ENCODE data around the gene SPOCD1.

SPOCD1 gene

DNA sequence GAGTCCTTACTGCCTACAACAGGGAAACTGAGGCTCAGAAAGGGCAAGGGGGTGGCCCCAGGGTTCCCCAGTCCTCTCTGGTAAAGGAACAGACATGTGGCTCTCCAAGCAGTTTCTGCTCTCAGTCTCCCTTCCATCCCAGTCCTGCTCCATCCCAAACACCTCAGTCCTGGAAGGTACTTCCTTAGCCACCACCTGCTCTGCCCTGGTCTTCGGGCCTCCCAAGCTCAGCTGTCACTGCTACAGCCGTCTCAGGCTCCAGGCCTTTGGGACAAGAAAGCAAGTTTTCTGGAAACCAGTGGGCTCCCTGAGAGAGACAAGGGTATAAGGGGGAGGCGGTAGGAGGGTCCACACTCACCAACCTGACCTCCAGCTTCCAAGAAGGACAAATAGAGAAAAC, 28.6 kb downstream of the SPOCD1 start:
- no peak for DNase-seq (ENCODE audit: low spot score)

GRCh38 chr1:31786366-31787060, 29.3 kb downstream of the SPOCD1 start:
- no peak for DNase-seq (ENCODE audit: low spot score)

DNA sequence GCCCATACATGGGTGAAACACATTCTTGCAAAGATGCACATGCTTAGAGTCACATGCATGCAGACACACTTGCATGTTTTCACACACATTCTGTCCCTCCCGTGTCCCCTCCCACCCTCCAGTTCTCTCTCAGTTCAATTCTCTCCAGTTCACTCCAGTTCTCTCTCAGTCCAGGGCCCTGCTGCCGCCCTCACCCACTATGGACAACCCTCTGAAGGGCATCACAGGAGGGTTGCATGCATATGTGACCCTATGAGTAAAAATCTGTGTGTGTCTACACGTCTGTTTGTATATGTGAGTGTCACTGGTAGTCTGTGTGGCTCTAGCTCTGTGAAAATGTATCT, 29.9 kb downstream of the SPOCD1 start:
- no peak for DNase-seq (ENCODE audit: low spot score)

GRCh38 chr1:31785020-31785946, 30.5 kb downstream of the SPOCD1 start:
- no peak for DNase-seq (ENCODE audit: low spot score)

GRCh38 chr1:31784356-31785019, 31.3 kb downstream of the SPOCD1 start:
- DNase-seq (ENCODE audit: low spot score), result no peak

GRCh38 chr1:31783846-31784245, 32.0 kb downstream of the SPOCD1 start:
- no peak for DNase-seq (ENCODE audit: low spot score)

DNA sequence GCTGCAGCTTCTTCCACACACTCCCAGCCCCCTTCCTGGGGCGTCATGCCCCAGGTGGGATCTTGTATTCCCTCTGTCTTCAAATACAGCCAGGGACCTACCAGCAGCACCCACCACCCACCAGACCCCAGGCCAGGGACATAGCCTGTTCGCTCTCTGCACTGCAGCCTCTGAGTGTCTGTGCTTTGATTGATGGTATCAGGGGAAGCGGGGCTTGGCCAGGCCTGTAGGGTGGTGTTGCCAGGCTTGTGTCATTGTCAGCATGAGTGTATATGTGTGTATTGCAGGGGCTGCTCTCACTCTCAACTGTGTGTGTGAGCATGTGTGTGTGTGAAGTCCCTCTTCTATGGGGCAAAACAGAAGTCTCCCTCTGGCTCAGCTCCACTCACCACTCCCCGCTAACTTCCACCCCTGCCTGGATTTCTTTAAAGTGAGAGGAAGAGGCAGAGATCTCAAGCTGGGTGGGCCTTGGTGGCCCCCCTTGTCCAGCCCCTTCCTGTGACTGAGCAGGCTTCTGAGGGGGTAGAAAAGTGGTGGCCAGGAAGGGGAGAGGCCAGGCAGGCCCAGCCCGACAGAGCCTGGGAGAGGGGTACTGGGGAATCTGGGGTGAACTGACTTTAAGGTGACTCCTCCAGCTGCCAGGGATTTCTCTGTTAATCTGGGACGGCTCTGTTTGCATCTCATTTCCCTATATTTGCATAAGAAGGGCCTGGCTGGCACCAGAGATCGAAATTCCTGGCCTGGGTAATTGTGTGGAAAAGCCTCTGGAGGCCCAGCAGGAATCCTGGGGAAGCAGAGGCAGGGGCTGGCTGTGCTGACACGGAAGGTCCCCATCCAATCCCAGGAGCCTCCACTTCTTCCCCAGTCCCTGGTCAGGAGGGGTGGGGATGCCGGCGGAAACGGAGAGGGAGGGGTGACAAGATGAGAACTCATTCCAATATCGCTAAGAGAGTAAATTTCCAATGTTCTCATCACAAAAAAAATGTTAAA, 33.1 kb downstream of the SPOCD1 start:
- no peak for DNase-seq (ENCODE audit: low spot score)

DNA sequence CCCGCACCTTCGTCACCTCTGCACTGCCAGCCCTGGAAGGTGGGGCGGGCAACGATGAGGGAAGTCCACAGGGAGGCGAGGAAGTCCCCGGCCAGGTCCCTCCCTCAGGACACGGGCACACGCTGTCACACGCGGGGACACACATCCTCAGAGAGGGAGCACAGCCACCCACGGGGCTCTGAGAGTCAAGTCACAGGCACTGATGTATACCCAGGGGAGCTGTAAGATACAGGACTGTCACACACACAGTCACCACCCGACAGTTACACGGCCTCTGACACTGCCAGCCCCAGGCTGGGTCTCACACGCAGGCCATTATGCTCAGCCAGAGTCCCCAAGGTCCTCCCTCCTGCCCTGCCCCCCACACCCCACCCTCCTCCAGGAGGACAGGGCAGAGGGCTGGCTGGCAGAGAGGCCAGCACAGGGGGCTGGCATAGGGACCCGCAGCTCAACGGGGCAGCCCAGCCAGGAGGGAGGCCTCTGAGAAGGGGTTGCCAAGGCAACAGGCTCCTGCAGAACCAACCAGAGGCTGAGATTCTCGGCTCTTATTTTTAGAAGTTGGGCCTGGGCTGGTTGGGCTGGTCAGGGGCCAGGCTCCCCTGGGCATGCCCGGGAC, 34.0 kb downstream of the SPOCD1 start:
- no peak for DNase-seq (ENCODE audit: low spot score)

GRCh38 chr1:31781138-31781755, 34.6 kb downstream of the SPOCD1 start:
- DNase-seq (ENCODE audit: low spot score), result no peak

- no peak for DNase-seq (ENCODE audit: low spot score)
These were observed 35.2 kb downstream of the SPOCD1 start for GRCh38 chr1:31780632-31781031.

DNA sequence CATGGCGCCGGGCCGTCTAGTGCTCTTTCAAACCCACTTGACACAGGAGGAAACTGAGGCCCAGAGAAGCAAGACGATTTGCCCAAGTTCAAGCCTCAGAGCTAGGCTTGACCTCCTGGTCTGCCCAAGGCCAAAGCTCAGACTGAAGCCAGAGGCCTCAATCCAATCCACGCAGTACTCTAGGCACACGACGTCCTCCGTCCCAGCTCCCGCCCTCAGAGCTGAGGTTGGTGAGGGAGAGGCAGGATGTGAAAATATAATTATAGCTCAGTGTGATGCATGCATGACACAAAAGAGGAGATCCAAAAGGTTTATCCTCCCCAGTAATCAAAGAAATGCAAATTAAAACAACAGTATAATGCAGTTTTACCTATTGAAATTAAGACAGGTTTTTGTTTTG, 36.1 kb downstream of the SPOCD1 start:
- DNase-seq (ENCODE audit: low spot score), result no peak

- no peak for DNase-seq (ENCODE audit: low spot score)
These were observed 36.9 kb downstream of the SPOCD1 start for GRCh38 chr1:31778763-31779488.

DNA sequence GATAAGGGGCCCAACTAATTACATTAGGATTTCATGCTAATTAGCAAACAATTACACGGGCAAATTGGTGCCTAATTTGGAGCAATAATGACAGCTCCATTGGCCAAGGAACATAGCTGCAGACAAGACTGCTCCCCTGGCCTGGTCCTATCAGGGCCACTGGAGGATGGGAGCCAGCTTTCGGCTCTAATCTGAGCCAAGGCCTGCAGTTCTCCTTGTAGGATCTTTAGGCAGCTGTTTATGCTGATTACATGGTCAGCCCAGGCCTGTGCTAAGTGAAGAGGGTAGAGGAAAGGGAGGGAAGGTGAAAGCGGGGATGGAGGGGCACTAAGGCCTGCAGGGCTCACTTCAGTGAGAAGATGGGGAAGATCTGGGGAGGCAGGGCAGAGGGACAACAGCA, 39.3 kb downstream of the SPOCD1 start:
- no peak for DNase-seq (ENCODE audit: low spot score)

DNA sequence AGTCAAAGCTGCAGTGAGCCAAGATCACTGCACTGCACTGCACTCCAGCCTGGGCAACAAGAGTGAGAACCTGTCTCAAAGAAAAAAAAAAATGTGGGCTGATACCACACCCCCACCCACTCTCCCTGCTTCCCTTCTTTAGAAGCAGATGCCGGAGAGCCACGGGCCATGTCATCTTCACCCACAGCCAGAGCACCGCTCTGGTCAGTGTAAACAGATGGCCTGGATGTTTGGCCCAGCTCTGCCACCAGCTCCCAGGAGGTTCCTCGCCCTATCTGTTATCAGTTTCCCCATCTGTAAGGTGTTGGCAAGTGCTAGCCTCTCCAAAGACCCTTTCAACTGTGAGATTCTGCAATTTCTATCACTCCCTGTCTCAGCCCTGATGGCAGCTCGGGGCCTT, 39.8 kb downstream of the SPOCD1 start:
- no peak for DNase-seq (ENCODE audit: low spot score)

GRCh38 chr1:31775210-31775999, 40.4 kb downstream of the SPOCD1 start:
- DNase-seq (ENCODE audit: low spot score), result no peak

GRCh38 chr1:31774495-31774894, 41.3 kb downstream of the SPOCD1 start:
- DNase-seq (ENCODE audit: low spot score), result no peak

- no peak for DNase-seq (ENCODE audit: low spot score)
These were observed 42.0 kb downstream of the SPOCD1 start for GRCh38 chr1:31773861-31774260.

GRCh38 chr1:31772669-31773248, 43.1 kb downstream of the SPOCD1 start:
- DNase-seq (ENCODE audit: low spot score), result no peak

Data from AG08396 (cell line).